Stimulated activated CD4-positive, alpha-beta T cell treated with anti-CD3 and anti-CD28 coated beads, Interleukin-15, amount 100 ng/mL, for 1 hour (primary cell): ENCODE results near the gene SMIM45.
A peak's percentile ranks its signal among the peaks of the same experiment; 100 is the strongest.

Experiments
- DNase-seq, 2 donors: peaks; one replicate each; pipeline ENCODE4 v3.0.0-alpha.2; 2020; ENCODE audit warnings: low read depth in 1 of 2, low spot score in 1 of 2

The SMIM45 gene

DNA sequence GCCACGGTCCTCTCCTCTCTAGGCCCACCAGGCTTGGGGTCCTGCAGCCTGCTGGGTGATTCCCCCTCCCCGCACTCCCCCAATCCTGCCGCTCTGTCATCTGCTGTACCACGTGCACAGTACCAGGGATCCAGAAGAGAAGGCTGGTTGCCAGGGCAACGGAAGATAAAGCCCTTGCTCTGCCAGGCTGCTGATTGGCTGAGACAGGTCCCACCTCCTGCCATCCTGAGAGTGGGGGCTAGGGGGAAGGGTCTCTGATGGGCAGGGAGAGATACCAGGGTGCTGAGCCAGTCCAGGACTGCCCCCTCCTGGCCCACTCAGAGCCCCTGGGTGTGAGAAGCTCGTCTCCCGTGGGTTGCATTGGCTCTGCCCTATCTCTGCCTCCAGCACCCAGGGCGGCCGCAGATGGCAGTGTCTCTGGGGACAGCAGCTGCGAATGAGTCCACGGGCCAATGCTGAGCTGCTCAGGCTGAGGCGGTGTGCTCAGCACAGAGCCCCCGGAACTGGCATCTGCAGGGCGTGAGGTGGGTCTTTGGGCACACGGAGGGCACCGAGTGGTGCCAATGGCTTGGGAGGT, at the start of gene SMIM45:
Gene SMIM45, plus strand, starts transcription at position 253 of the 577 bp plus-strand sequence.
- no peak for DNase-seq

- DNase-seq: no peak
Measured at GRCh38 chr22:41902932-41903421, 49.0 kb upstream of the SMIM45 start.

DNA sequence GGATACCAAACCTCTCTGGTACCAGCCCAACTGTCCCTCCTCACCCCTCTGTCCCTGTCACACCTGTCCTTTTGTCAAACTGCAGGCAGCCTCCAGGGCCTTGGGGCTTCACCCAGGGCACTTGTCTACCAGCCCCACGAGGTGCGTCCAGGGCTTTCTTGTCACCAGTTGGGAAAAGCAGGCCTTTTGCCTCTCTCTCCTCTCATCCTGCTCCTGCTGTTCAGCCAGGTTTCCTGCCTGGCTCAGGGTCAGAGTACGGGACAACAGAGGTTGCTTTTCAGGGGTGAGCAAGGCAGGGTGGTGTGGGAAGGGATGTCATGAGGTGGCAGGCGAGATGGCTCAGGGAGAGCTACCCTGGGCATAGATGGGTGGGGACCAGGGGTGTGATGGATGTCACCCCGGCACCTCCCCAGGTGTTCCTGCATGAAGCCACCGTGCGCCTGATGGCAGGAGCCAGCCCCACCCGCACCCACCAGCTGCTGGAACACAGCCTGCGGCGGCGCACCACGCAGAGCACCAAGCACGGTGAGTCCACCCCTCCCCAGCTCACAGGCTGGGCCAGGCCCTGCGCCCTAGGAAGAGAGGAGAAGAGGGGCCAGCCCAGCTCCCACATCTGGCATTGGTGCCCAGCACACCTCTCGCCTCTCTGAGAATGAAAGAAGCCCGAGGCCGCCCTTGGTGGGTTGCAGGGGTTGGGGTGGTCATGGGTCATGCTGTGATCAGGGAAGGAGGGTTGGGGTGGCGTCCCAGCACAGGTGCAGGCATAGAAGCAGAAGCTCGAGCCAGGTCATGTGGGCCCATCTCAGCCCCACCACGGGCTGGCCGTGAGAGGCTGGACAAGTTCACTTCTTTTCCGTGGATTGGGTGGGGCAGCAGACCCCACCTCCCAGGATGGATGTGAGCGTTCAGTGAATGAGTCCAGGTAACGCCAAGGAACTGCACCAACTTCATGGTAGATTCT, 47.2 kb upstream of the SMIM45 start:
- DNase-seq: no peak

GRCh38 chr22:41905411-41906202, 46.3 kb upstream of the SMIM45 start:
- no peak for DNase-seq

GRCh38 chr22:41906822-41907221, 45.1 kb upstream of the SMIM45 start:
- DNase-seq: no peak

DNA sequence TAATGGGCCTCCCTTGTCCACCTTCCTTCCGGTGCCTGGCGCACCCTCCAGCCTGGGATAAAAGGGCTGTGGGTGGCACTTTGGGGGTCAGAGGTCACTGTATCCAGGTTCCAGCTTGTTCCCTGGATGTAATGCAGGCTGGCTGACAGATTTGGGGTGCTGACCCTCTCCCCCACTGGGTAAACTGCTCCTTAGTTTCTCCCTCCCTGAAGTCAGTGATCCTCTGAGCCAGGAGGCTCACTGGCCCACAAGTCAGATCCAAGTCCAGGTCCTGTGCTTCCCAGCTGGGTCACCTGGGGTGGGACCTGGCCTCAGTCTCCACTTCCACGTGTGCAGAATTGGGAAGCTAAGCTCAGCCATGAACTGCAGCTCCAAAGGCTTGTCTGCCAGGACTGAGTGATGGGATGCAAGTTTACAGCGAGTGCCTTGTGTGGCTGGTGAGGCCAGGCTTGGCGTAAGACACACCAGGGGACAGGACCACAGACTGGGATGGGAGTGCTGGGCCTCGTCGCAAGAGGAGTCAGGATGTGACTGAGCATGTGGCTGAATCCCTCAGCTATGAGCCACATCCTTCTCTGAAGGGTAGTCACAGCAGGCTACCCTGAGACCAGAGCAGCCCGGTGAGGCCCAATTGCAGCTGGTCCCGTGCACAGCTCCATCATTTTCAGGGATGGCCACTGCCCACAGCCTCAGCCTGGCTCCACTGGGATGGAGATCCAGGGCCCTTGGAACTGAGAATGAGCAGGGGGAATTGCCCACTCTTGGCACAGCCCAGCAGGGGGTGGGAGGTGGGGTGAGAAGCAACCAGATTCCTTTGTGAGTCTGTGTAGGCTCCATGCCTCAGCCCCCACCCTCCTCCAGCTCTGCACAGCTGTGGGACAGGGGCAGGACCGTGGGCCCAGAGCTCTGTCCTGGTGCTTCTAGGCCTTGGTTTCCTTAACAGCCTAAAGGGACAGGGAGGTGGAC, 44.2 kb upstream of the SMIM45 start:
- no peak for DNase-seq

- no peak for DNase-seq
Measured at GRCh38 chr22:41908411-41909309, 43.3 kb upstream of the SMIM45 start.

- no peak for DNase-seq
Measured at GRCh38 chr22:41909310-41910049, 42.5 kb upstream of the SMIM45 start.

DNA sequence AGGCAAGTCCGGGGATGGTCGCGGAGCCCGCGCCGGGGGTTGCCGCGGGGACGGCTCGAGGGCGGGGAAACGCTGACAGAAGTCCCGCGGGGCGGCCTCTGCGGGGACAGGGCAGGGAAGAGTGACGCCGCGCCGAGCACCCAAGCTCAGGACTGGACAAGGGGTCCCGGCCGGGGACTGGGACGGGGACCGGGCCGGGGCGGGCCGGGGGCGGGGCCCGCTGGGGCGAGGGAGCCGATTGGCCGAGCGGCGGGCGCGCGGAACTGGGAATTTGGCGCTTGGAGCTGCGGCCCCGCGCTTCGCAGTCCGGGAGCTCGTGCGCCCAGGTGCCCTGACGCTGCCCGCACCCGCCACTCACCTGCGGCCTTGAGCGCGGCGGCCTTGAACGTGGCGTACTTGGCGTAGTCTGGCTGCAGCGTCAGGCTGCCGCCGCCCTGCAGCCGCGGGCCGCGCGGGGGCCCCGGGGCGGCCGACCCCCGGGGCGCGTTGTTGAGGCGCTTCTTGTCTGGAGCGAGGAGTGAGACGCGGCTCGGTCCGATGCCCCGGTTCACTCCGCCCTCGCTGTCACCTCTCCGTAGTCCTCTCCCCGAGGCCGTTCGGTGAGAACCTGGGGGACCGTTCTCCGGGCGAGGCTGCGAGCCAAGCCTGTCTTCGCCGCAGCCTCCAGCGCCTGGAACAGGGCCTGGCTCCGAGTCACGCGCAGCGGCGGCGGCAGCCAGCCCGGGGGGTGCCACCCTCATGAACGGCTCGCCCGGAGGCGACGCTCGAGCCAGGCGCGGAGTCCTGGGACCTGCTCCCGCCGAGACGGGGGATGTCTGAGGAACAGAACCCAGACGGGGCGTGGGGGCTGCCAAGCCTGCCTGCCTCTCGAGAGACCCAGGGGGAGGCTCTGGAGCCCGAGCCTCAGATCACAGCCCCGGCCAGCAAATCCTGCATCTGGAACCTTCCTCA, 41.6 kb upstream of the SMIM45 start:
- no peak for DNase-seq

DNA sequence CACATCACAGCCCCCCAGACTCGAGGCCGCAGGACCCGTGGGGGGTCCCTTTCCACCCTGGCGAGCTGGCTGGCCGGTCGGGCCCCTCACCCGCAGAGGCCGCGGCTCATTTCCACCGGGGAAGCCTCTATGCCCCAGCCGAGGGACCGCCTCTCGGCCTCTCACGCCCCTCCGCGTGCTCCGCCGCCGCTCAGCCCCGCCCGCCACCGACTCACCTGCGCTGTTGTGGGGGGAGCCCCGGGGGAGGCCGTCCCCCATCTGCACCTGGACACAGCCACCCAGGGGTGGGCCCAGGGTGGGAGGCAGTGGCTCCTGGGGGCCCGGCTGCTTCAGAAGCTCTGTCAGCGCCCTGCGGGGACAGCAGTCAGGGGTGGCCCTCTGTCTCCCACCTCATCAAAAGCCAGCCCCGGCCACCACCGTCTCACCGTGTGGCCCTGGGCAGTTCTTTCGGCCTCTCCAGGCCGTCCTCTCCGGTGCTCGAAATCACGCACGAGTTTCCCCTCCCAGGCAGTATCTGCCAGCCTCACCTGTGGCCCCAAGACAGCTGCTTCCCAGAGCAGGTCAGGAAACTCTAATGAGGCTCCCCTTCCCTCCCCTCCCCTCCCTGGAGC, 40.8 kb upstream of the SMIM45 start:
- DNase-seq: no peak

- no peak for DNase-seq
Measured at GRCh38 chr22:41912338-41913039, 39.5 kb upstream of the SMIM45 start.

DNA sequence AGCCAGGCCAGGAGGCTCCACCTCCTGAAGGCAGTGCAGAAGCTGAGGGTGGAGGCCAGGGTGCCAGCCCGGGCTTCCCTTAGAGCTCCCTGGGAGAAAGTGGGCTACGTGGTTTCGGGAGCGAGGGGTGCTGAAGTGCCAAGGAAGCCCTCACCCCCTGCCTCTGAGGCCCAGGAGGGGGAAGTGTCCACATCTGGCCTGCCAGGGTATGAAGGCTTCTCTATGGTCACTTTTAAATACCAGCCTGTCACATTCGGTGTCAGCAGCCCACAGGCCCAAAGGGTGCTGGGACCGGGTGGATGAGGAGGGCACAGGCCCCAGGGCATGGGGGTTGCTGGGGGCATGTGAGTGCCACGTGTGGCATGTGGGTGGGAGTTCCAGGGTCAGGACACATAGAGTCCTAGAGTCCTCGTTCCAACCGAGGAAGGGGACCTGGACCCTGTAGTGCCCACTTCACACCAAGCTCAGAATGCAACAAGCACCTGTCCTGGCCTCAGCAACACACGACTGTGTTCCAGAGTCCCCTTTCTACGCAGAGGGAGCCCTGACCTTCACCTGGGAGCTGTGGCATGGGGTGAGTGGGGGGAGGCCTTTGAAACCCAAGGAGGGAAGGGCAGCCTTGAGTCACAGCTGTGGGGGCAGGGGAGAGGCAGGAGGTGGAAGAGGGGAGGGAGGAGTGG, 38.8 kb upstream of the SMIM45 start:
- no peak for DNase-seq

DNA sequence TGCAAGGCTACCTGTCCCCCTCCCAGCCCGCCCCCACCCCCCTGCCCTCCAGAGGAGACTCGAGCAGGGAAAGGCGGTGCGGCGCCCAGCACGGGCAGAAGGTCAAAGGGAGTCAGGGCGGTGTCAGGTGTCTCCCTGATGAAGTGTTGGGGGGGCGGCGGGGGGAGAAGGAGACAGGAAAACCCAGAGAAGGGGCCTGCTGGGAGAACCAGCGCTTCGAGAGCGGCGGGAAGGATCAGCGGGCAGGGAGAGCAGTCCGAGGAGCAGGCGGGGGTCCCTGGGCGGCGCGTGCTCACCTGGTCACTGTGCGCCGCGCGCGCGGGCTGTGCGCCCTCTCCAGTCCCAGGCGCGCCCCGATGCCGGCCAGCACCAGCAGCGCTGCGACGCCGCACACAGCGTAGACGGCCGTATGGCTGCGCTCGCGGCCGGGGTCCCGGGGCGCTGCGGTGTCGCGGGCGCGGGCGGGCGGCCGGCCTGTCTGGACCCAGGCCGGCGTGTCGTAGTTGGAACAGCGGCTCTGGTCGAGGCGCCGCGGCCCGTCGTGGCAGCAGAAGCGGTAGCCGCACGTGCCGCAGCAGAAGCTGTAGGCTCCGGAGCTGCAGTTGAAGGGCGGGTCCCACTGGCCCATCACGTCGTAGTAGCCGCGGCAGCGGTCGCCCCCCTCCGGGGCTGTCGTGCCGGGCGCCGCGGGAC, 38.0 kb upstream of the SMIM45 start:
- no peak for DNase-seq

DNA sequence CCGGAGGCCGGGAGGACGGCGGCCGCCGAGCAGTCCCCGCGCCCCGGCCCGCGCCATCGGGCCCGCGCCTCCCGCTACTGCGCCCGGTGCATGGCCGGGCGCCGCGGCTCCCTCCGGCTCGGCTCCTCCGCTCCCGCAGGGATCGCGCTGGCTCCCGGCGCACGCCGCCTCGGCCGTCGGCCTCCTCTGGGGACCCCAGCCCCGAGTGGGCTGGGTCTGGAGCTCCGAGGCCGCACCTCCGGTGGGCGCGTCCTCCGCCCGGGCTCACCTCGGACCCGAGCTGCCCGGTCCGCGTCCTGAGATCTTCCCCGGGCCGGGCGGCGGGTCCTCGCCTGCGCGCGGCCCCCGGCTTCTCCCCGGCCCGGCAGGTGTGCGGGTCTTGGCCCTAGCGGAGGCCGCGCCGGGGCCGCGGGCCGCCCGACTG, 37.3 kb upstream of the SMIM45 start:
- DNase-seq: no peak

DNA sequence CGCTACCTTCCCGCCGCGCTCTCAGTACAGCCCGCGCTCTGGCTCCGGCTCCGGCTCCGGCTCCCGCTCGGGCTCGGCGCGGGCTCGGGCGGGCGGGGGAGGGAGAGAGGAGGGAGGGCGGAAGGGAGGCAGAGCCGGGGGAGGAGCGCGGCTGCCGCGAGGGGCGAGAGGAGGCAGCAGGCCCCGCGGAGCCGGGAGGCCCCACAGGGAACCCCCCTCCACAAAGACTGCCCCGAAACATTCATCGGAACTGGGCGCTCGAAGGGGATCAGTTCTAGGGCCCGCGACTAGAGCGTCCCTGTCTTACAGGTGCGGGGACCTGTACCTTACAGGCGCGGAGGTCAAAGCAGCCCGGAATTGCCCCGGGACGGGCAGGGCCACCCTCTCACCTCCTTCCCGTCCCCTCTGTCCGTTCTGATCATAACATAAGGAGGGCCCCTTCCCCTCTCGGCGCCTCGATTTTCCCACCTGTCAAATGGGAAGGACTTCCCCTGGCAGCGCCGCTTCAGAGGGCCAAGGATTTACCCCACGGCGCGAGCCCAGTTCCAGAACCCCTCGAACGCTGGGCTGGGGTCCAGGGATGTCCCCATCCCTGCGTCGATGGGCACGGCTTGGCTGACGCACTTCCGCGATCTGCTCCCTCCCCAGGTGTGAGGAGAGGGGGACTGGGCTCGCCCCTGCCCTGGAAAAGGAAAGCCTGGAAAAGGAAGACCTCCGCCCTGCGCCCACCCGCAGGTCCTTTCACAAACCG, 36.7 kb upstream of the SMIM45 start, which contains the start of gene SHISA8:
Gene SHISA8, minus strand, starts transcription at position 40 of the 751 bp plus-strand sequence. CDS start 407 bp downstream, outside the sequence.
- peak; percentile 34 to 53 for DNase-seq
